AG09309 (cell line): Measurements from ENCODE around the gene SULT6B1.

ENCODE experiments used
- DNase-seq: peaks from one replicate; pipeline ENCODE4 v3.0.0-alpha.2; 2010; ENCODE audit warnings: low read depth
- H3K4me3 ChIP-seq: 2 replicates; pipeline ENCODE4 v1.5.1; 2011; ENCODE audit warnings: mild to moderate bottlenecking, low read depth, low read length, moderate library complexity; ENCODE audit not compliant: control insufficient read depth
- TF ChIP-seq, protein P1 (sequence below): IDR thresholded peaks from 2 replicates; pipeline ENCODE4 v1.5.1; 2011; ENCODE audit warnings: mild to moderate bottlenecking, low read depth, low read length, inconsistent platforms; ENCODE audit not compliant: insufficient read depth, control insufficient read depth; ENCODE audit errors: missing control alignments

Gene SULT6B1

DNA sequence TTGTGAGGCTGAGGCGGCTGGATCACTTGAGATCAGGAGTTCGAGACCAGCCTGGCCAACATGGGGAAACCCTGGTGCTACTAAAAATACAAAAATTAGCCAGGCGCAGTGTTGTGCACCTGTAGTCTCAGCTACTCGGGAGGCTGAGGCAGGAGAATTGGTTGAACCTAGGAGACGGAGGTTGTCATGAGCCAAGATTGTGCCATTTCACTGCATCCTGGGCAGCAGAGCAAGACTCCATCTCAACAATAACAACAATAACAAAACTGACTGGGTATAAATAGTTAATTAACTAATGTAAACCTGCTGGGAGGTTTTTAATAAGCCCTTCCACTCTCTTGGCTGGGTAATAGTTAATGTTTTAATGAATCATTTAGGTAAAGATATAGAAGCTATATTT, 7.8 kb downstream of the SULT6B1 start:
- DNase-seq: no peak
- no peak overlapping the region for H3K4me3 ChIP-seq
- TF ChIP-seq, protein P1, sequence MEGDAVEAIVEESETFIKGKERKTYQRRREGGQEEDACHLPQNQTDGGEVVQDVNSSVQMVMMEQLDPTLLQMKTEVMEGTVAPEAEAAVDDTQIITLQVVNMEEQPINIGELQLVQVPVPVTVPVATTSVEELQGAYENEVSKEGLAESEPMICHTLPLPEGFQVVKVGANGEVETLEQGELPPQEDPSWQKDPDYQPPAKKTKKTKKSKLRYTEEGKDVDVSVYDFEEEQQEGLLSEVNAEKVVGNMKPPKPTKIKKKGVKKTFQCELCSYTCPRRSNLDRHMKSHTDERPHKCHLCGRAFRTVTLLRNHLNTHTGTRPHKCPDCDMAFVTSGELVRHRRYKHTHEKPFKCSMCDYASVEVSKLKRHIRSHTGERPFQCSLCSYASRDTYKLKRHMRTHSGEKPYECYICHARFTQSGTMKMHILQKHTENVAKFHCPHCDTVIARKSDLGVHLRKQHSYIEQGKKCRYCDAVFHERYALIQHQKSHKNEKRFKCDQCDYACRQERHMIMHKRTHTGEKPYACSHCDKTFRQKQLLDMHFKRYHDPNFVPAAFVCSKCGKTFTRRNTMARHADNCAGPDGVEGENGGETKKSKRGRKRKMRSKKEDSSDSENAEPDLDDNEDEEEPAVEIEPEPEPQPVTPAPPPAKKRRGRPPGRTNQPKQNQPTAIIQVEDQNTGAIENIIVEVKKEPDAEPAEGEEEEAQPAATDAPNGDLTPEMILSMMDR: no peak

- DNase-seq: no peak
- TF ChIP-seq, protein P1: peak; percentile 8
- no peak overlapping the region for H3K4me3 ChIP-seq
Measured at GRCh38 chr2:37180006-37180639, 8.3 kb downstream of the SULT6B1 start.

DNA sequence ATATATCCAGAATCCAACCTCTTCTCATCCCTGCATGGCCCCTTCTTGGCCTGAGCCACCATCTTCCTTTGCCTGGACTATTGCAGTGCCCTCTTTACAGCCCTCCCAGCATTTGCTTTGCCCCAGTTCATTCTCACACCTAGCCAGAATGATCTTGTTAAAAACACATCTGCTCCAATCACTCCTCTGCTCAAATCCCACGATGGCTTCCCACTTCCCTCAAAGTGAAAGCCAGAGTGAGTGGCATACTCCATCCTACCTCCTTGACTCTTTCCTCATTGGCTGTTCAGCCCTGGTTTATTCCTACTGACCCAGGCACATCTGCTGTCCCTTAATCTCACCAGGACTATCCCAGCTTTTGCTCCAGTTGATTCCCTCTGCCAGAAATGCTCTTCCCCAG, 14.7 kb downstream of the SULT6B1 start:
- TF ChIP-seq, protein P1: no peak
- H3K4me3 ChIP-seq: no peak overlapping the region
- DNase-seq: no peak

GRCh38 chr2:37171624-37171950, 16.9 kb downstream of the SULT6B1 start:
- DNase-seq: no peak
- TF ChIP-seq, protein P1: no peak
- no peak overlapping the region for H3K4me3 ChIP-seq

DNA sequence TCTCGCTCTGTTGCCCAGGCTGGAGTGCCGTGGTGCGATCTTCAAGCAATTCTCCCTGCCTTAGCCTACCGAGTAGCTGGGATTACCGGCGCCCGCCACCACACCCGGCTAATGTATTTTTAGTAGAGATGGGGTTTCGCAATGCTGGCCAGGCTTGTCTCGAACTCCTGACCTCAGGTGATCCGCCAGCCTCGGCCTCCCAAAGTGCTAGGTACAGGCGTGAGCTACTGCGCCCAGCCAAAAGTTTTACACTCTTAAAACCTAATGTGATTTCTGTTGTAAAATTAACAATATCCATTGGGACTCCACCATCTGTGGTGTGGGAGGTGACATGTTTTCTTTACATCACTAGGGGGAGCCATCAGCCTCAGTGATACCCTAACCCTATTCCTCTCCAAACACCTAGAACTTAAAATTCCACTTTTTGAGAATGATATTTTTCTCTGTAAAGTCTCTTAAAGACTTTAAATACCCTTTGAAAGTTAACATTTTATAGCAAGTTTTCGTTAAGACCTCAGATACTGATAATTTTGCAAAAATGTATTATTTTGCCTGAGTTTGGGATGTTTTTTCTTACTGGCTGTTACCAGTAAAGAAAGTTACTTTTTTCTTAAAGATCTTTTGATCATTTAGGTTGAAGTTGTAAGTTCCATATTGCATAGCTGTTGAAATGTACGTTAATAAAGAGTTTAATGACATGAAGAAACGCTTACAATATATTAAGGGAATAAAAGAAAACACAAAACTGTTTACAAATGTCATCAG, 20.1 kb downstream of the SULT6B1 start:
- TF ChIP-seq, protein P1: peak; percentile 68
- no peak overlapping the region for H3K4me3 ChIP-seq
- DNase-seq: no peak

- no peak overlapping the region for H3K4me3 ChIP-seq
- DNase-seq: no peak
- TF ChIP-seq, protein P1: no peak
Measured at GRCh38 chr2:37167636-37168180, 20.8 kb downstream of the SULT6B1 start.
